ENCODE data around the gene LIM2. TPM values are rescaled to one million over a fixed set of nuclear protein-coding genes. Genes with fewer than 3 reads are reported as not detected.
A peak's percentile ranks its signal among the peaks of the same experiment; 100 is the strongest.

The LIM2 gene
- total RNA-seq, 1 donor from 2014 or later = not detected

- DNase-seq = peak; percentile 98
Measured at GRCh38 chr19:51394050-51394836, 6.5 kb upstream of the LIM2 start.

GRCh38 chr19:51392701-51393100, 4.9 kb upstream of the LIM2 start:
- no peak for DNase-seq

GRCh38 chr19:51391073-51391611, 3.4 kb upstream of the LIM2 start:
- DNase-seq = no peak

- DNase-seq = no peak
Measured at GRCh38 chr19:51389143-51389542, 1.4 kb upstream of the LIM2 start.

- DNase-seq = no peak
Measured at GRCh38 chr19:51386882-51387520, 773 bp downstream of the LIM2 start.

- DNase-seq = no peak
Measured at GRCh38 chr19:51382004-51382403, 5.8 kb downstream of the LIM2 start.

GRCh38 chr19:51380379-51380778, 7.4 kb downstream of the LIM2 start:
- DNase-seq = no peak

GRCh38 chr19:51377422-51377821, 10.4 kb downstream of the LIM2 start:
- DNase-seq = no peak

GRCh38 chr19:51375504-51376221, 12.1 kb downstream of the LIM2 start:
- DNase-seq = no peak

GRCh38 chr19:51372649-51373504, 14.9 kb downstream of the LIM2 start, which contains the start of gene NKG7:
Gene NKG7, minus strand, starts transcription at chr19:51372654. Its CDS starts 119 bp downstream, at chr19:51372535.
- no peak for DNase-seq

- DNase-seq = no peak
Measured at GRCh38 chr19:51372021-51372648, 15.6 kb downstream of the LIM2 start.

- no peak for DNase-seq
Measured at GRCh38 chr19:51371186-51371690, 16.5 kb downstream of the LIM2 start.

- no peak for DNase-seq
Measured at GRCh38 chr19:51370230-51370629, 17.5 kb downstream of the LIM2 start.

GRCh38 chr19:51368366-51369282, 19.1 kb downstream of the LIM2 start, which contains the start of gene CLDND2:
Gene CLDND2, minus strand, starts transcription at chr19:51369003. Its CDS starts 426 bp downstream, at chr19:51368577.
- no peak for DNase-seq

- DNase-seq = peak; percentile 99
Measured at GRCh38 chr19:51367565-51368365, 20.0 kb downstream of the LIM2 start.

GRCh38 chr19:51367255-51367564, 20.6 kb downstream of the LIM2 start:
- DNase-seq = no peak

- peak; percentile 98 for DNase-seq
Measured at GRCh38 chr19:51366389-51367254, 21.2 kb downstream of the LIM2 start.

- no peak for DNase-seq
Measured at GRCh38 chr19:51365965-51366388, 21.8 kb downstream of the LIM2 start, which contains the start of gene ETFB. Gene ETFB, minus strand, starts transcription at chr19:51366388. Its CDS starts 62 bp downstream, at chr19:51366326.

All from dermis blood vessel endothelial cell (primary cell).